ENCODE data around the gene B4GALT3. TPM values are rescaled to one million over a fixed set of nuclear protein-coding genes. Genes with fewer than 3 reads are reported as not detected.

The B4GALT3 gene
- total RNA-seq, 2 donors from 2014 or later = 30.3 to 34.8 TPM

DNA sequence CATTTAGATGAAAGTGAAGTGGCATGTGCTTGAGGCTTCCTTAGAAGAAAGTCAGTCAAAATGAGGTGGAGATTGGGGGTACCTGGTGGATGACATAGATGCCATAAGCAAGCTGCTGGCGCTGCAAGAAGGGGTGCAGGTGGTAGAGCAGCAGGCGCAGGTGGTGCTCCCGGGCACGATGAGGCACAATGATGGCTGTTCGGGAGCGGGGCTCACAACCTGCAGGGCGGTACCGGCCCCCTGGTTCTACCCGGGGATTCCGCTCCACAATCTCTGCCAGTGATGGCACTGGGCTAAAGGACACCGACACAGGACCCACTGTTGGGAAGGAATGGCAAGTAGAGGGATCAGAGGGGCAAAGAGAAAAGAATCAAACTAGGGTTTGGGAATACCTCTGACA, 2.4 kb downstream of the B4GALT3 start:
- TF ChIP-seq, protein P1, sequence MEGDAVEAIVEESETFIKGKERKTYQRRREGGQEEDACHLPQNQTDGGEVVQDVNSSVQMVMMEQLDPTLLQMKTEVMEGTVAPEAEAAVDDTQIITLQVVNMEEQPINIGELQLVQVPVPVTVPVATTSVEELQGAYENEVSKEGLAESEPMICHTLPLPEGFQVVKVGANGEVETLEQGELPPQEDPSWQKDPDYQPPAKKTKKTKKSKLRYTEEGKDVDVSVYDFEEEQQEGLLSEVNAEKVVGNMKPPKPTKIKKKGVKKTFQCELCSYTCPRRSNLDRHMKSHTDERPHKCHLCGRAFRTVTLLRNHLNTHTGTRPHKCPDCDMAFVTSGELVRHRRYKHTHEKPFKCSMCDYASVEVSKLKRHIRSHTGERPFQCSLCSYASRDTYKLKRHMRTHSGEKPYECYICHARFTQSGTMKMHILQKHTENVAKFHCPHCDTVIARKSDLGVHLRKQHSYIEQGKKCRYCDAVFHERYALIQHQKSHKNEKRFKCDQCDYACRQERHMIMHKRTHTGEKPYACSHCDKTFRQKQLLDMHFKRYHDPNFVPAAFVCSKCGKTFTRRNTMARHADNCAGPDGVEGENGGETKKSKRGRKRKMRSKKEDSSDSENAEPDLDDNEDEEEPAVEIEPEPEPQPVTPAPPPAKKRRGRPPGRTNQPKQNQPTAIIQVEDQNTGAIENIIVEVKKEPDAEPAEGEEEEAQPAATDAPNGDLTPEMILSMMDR (IDR thresholded peaks at IDR 0.05) = no peak
- H3K4me3 ChIP-seq = no peak overlapping the region
- H3K36me3 ChIP-seq = peaks cover 19% of the 10 kb centered on the region
- intact Hi-C loops (cut with DNase I) = no loop called here
- no peak overlapping the region for H3K9ac ChIP-seq (ENCODE audit: low read depth in 2 of 2, low read length in 2 of 2)
- peaks cover 4% of the 10 kb centered on the region for H3K4me1 ChIP-seq
- H3K27ac ChIP-seq = no peak overlapping the region
- no peaks in the 10 kb centered on the region for H3K27me3 ChIP-seq
- H3K9me3 ChIP-seq = no peaks in the 10 kb centered on the region
- no peak for DNase-seq

DNA sequence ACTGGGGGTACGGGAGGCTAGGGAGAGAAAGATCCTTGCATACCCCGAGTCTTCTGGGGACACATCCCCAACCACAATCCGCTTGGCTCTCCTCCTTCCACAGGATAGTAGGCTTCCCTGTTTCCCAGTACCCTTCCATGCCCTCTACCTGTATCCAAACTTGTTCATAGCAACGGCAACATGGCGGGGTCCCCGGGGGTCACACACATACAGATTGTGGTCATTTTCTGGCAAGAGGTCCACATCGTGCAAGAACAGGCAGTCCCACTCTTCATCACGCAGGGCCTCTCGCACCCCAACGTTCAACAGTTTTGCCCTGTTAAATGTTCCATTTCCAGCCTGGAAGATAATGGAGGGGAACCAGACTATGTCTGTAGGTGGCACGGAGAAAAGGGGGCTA, 3.6 kb downstream of the B4GALT3 start:
- intact Hi-C loops (cut with DNase I) = no loop called here
- peaks cover 4% of the 10 kb centered on the region for H3K4me1 ChIP-seq

DNA sequence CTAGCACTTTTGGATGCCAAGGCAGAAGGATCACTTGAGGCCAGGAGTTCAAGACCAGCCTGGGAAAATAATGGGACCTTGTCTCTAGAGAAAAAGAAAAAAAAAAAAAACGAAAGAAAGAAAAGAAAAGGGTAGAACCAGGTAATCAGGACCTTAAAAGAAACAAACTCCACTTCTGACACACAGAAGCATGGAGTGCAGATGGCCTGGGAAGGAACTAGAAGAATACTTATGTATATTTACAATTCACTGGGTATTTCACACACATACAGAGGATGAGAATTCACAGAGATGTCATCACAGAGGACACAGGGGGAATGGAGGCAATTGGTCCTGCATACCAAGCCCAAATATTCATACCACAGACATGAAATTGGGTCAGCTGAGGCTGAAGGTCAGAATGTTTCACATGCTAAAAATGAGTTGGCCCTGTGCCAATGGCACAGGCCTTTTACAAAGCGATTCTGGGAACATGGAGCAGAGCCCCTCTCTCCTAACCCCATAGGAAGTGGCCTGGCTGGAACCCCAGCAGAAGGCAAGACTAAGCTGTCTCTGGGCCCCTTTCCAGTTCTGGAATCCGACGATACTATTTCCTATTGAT, 4.4 kb downstream of the B4GALT3 start:
- intact Hi-C loops (cut with DNase I) = no loop called here
- TF ChIP-seq, protein P1 (IDR thresholded peaks at IDR 0.05) = no peak
- Histone ChIP-seq H3K4me3 (no peak overlapping the region), H3K9ac (ENCODE audit: low read depth in 2 of 2, low read length in 2 of 2) (no peak overlapping the region), H3K27me3 (no peaks in the 10 kb centered on the region), H3K4me1 (peaks cover 4% of the 10 kb centered on the region), H3K27ac (no peak overlapping the region), H3K9me3 (no peaks in the 10 kb centered on the region), H3K36me3 (peaks cover 19% of the 10 kb centered on the region)
- no peak for DNase-seq

More for the DNA sequence above, 3.6 kb downstream of the B4GALT3 start:
- Histone ChIP-seq H3K36me3 (peaks cover 19% of the 10 kb centered on the region), H3K27me3 (no peaks in the 10 kb centered on the region), H3K9ac (ENCODE audit: low read depth in 2 of 2, low read length in 2 of 2) (no peak overlapping the region), H3K9me3 (no peaks in the 10 kb centered on the region), H3K27ac (no peak overlapping the region), H3K4me3 (no peak overlapping the region)
- TF ChIP-seq, protein P1 (IDR thresholded peaks at IDR 0.05) = no peak
- no peak for DNase-seq

DNA sequence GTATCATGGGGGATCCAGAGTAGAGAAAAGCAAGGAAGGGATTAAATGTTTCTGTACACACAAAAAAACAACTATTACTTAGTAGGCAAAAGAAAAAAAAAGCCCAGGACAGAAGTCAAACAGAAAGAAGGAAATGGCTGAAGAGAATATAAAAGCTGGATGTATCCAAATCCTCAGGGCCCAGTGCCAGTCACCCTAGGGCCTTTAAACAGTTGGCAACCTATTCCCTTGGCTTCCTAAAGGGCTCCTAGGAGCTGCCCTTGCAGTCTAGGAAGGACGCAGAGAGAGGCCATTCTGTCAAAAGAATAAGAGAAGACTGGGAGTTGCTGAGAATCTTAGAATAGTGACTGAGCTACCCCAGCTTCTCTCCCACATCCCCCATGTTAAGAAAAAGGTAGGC, 5.0 kb downstream of the B4GALT3 start:
- no peak overlapping the region for H3K4me3 ChIP-seq
- no peak overlapping the region for H3K9ac ChIP-seq (ENCODE audit: low read depth in 2 of 2, low read length in 2 of 2)
- H3K9me3 ChIP-seq = no peaks in the 10 kb centered on the region
- H3K27me3 ChIP-seq = no peaks in the 10 kb centered on the region
- peaks cover 4% of the 10 kb centered on the region for H3K4me1 ChIP-seq
- H3K36me3 ChIP-seq = peaks cover 19% of the 10 kb centered on the region
- intact Hi-C loops (cut with DNase I) = no loop called here
- TF ChIP-seq, protein P1 (IDR thresholded peaks at IDR 0.05) = no peak
- no peak for DNase-seq
- H3K27ac ChIP-seq = no peak overlapping the region

DNA sequence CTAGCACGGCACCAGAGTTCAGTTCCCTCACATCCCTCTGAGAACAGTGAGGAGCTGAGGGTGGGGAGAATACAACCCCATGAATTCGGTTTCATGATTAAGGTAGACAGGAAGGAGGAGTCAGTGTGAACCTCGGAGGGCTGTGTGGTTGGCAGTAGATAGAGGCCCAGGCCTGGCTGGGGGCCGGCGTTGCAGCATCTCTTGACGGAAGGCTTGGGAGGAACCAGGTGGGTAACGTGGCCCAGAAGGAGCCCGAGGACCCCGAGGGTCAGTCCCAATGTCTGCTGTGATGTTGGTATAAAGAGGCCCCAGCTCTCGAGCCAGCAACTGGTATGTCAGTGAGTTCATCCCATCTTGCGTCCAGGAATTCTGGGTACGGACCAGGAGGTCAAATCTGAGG, 5.6 kb downstream of the B4GALT3 start:
- Histone ChIP-seq H3K4me3 (no peak overlapping the region), H3K4me1 (peaks cover 9% of the 10 kb centered on the region), H3K9ac (ENCODE audit: low read depth in 2 of 2, low read length in 2 of 2) (no peak overlapping the region), H3K36me3 (peaks cover 19% of the 10 kb centered on the region), H3K9me3 (no peaks in the 10 kb centered on the region), H3K27me3 (no peaks in the 10 kb centered on the region), H3K27ac (no peak overlapping the region)
- no peak for DNase-seq
- TF ChIP-seq, protein P1 (IDR thresholded peaks at IDR 0.05) = no peak
- intact Hi-C loops (cut with DNase I) = no loop called here
